Embryonic facial prominence (tissue), 1 donor: ENCODE data around the gene CEP19.

Experiments
- DNase-seq: peaks from one replicate; pipeline ENCODE4 v3.0.0-alpha.2; 2016; ENCODE audit errors: extremely low spot score

CEP19 gene

DNA sequence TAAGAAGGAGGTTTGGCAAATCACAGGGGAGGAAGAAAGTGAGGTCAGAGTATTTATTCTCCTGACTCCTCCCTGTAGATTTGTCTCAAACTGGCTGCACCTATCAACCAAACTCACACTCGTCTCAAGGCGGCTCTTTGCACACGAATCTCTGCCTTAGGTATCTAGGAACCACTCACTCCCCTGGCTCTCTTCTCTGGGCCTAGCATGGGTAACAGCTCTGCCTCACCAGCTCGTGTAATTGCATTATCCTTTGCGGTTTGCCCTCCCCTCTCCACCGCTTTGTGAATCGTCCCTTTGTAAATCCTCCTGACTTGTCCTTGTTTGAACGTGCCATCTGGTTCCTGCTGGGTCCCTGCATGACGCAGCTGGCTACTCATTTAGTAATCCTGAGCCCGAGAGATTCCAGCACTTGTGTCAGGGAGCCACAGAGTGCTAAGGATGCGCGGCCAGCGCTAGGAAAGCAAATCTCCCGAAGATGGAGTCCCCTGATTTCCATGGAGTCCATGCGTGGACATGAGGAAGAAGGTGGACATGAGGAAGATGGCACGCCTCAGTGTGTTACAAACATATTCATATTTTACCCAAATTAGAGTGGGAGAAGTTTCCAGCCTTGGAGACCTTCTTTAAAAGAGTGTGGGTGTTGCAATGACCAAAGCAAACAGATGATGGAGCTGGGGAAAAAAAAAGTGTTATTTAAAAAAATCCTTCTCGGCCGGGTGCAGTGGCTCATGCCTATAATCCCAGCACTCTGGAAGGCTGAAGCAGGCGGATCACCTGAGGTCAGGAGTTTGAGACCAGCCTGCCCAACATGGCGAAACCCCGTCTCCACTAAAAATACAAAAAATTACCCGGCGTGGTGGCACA, 45.8 kb downstream of the CEP19 start:
- DNase-seq: no peak

DNA sequence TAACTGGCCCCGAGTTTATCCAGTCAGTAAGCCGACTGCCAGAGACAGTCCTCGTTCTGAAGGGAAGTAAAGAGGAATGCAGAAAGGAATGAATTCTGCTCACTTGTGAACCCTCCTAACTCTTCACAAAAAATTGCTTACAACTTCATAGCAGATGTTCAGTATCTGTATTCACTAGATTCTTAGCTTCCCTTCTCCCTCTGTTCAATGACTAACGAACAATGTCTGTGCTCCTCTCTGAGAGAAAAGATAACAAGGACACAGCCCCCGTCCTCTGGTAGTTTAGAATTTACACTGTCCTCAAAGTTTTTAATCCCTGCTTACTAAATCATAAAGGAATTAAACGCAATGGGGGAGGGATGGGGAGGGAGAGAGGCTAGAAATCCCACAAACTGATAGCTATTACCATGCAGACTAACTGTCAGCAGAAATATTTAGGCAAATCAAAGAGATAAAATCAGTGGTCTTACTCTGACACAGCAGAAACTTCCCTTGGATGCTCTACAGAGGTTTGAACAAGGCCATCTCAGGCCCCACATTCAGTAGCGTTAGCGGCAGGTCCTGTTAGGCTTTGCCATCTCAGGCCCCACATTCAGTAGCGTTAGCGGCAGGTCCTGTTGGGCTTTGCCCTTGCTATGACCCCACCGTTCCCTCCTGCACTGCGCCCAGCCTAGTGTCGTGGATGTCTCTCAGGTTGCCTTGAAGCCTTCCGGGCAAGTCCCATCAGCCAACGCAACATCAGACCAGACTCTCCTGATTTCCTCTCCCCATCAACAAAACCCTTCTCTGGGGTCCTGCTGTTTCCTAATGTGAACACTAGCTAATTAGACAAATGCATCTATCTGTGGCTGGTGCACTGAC, 49.1 kb downstream of the CEP19 start:
- DNase-seq: no peak

GRCh38 chr3:196662033-196662432, 50.0 kb downstream of the CEP19 start:
- DNase-seq: no peak

DNA sequence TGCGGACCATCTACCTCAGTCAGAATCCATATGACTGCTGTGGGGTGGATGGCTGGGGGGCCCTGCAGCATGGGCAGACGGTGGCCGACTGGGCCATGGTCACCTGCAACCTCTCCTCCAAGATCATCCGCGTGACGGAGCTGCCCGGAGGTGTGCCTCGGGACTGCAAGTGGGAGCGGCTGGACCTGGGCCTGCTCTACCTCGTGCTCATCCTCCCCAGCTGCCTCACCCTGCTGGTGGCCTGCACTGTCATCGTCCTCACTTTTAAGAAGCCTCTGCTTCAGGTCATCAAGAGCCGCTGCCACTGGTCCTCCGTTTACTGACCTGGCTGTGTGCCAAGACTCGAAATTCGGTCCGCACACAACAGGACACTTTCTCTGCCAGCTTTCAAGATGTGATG, 50.6 kb downstream of the CEP19 start:
- DNase-seq: no peak

DNA sequence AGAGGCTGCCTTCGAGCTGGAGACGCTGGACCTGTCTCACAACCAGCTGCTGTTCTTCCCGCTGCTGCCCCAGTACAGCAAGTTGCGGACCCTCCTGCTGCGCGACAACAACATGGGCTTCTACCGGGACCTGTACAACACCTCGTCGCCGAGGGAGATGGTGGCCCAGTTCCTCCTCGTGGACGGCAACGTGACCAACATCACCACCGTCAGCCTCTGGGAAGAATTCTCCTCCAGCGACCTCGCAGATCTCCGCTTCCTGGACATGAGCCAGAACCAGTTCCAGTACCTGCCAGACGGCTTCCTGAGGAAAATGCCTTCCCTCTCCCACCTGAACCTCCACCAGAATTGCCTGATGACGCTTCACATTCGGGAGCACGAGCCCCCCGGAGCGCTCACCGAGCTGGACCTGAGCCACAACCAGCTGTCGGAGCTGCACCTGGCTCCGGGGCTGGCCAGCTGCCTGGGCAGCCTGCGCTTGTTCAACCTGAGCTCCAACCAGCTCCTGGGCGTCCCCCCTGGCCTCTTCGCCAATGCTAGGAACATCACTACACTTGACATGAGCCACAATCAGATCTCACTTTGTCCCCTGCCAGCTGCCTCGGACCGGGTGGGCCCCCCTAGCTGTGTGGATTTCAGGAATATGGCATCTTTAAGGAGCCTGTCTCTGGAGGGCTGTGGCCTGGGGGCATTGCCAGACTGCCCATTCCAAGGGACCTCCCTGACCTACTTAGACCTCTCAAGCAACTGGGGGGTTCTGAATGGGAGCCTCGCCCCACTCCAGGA, 51.5 kb downstream of the CEP19 start:
- no peak for DNase-seq

- no peak for DNase-seq
These were observed 52.1 kb downstream of the CEP19 start for GRCh38 chr3:196659901-196660351.
